ENCODE results near the gene MPP3. TPM values are rescaled to one million over a fixed set of nuclear protein-coding genes. Genes with fewer than 3 reads are reported as not detected.

Gene MPP3
- total and polyA plus RNA-seq, 9 of the 15 experiments (the other 6 are each of a cell fraction or from before 2014, with no cell fraction given): 0.41 to 10.4 (median 4.5) TPM

DNA sequence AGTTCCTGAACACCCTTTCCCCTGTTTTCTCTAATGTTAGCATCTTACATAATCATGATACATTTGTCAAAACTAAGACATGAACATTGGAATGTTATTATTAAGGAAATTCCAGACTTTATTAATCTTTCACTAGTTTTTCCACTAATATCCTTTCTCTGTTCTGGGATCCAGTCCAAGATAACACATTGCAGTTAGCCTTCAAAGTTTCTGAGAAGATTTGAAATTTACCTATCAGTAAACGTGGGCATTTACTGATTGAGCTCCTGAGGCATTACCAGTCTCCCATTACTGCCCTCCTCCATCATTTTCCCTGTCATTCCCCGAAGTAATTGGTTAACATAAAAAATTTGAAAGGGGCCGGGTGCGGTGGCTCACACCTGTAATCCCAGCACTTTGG is 8.3 kb upstream of the MPP3 start:
- Histone ChIP-seq H3K4me2 (ENCODE audit: insufficient read depth, low read length) (no peak overlapping the region), H3K4me1 (replicated peaks in 1 of 2; ENCODE audit: control insufficient read depth in 2 of 2, insufficient read depth in 2 of 2, low read length in 2 of 2) (peaks cover 16 to 17% of the 10 kb centered on the region in 2 experiments), H3K79me2 (ENCODE audit: control insufficient read depth, insufficient read depth, low read length) (no peaks in the 10 kb centered on the region), H3K9me3 (replicated peaks; ENCODE audit: control insufficient read depth, insufficient read depth, low read depth, low read length) (no peaks in the 10 kb centered on the region), H3K4me3 (no peak overlapping the region), H2AFZ (ENCODE audit: low read depth, low read length) (no peak overlapping the region), H4K20me1 (replicated peaks; ENCODE audit: control insufficient read depth, insufficient read depth, low read length) (no peaks in the 10 kb centered on the region; the same call in 1 of the 2 replicates), H3K9ac (ENCODE audit: insufficient read depth in 1 of 2, low read depth in 2 of 2, low read length in 2 of 2) (no peak overlapping the region), H3K27ac (ENCODE audit: extremely low read depth, low read depth, low read length) (no peak overlapping the region), H3K36me3 (ENCODE audit: control insufficient read depth, insufficient read depth, low read length) (no peaks in the 10 kb centered on the region), H3K27me3 (ENCODE audit: control insufficient read depth in 2 of 2, insufficient read depth in 2 of 2, low read length in 2 of 2) (no peaks in the 10 kb centered on the region), H3K9me1 (ENCODE audit: control insufficient read depth, insufficient read depth, low read length) (no peaks in the 10 kb centered on the region)
- no peak for DNase-seq (ENCODE audit: extremely low read depth in 1 of 4, low spot score in 3 of 4)
- no peak for ATAC-seq
- CTCF ChIA-PET (ENCODE audit: low intra/inter-chr PET ratio): no interaction called here
- POLR2A ChIA-PET: interaction anchor here (1.1 to 2.3 kb wide), 2 partner anchors 11 to 16 kb away, joined by 4 to 9 read pairs; no protein-coding TSS in a partner anchor
- FAIRE-seq: no peak
- in situ Hi-C loops (cut with MboI): no loop called here
- WGBS (ENCODE audit: insufficient coverage, low coverage, missing lambda C conversion rate): 36% methylated on average over 4 of the region's 4 CpGs
- intact Hi-C loops (cut with micrococcal nuclease): loop anchor here (10.0 kb wide), 1 partner anchor 146 kb away; no protein-coding TSS in a partner anchor
- no TSS peak for BruUV-seq (replicated peaks)
- no peak for TF ChIP-seq MAZ (CRISPR knock-in tag; conservative IDR thresholded peaks at IDR 0.05 in 1 of 2, IDR thresholded peaks at IDR 0.05 in 1 of 2)
- no peak for TF ChIP-seq TBP (optimal IDR thresholded peaks at IDR 0.05; ENCODE audit: low read depth, low read length)
- no peak for TF ChIP-seq CXXC5 (CRISPR knock-in tag; IDR thresholded peaks at IDR 0.05)
- TF ChIP-seq CHD4 (IDR thresholded peaks at IDR 0.05; ENCODE audit: insufficient read depth, insufficient replicate concordance, low read depth, low read length, poor library complexity, severe bottlenecking): no peak

GRCh38 chr17:43840814-43841213 is 7.9 kb upstream of the MPP3 start:
- POLR2A ChIA-PET: interaction anchor here (0.6 to 2.3 kb wide), 3 partner anchors 11 to 161 kb away, joined by 3 to 9 read pairs (median 4); no protein-coding TSS in a partner anchor
- 3% methylated on average over 3 of the region's 4 CpGs for WGBS (ENCODE audit: insufficient coverage, low coverage, missing lambda C conversion rate)
- no TSS peak for BruUV-seq (replicated peaks)
- Histone ChIP-seq H3K4me3 (no peak overlapping the region), H3K9me3 (replicated peaks; ENCODE audit: control insufficient read depth, insufficient read depth, low read depth, low read length) (no peaks in the 10 kb centered on the region), H3K4me2 (ENCODE audit: insufficient read depth, low read length) (no peak overlapping the region), H3K36me3 (ENCODE audit: control insufficient read depth, insufficient read depth, low read length) (no peaks in the 10 kb centered on the region), H2AFZ (ENCODE audit: low read depth, low read length) (no peak overlapping the region), H3K27ac (ENCODE audit: extremely low read depth, low read depth, low read length) (no peak overlapping the region), H3K9ac (ENCODE audit: insufficient read depth in 1 of 2, low read depth in 2 of 2, low read length in 2 of 2) (no peak overlapping the region), H3K27me3 (ENCODE audit: control insufficient read depth in 2 of 2, insufficient read depth in 2 of 2, low read length in 2 of 2) (no peaks in the 10 kb centered on the region), H3K9me1 (ENCODE audit: control insufficient read depth, insufficient read depth, low read length) (no peaks in the 10 kb centered on the region), H4K20me1 (replicated peaks; ENCODE audit: control insufficient read depth, insufficient read depth, low read length) (no peaks in the 10 kb centered on the region; the same call in 1 of the 2 replicates), H3K79me2 (ENCODE audit: control insufficient read depth, insufficient read depth, low read length) (no peaks in the 10 kb centered on the region), H3K4me1 (replicated peaks in 1 of 2; ENCODE audit: control insufficient read depth in 2 of 2, insufficient read depth in 2 of 2, low read length in 2 of 2) (peaks cover 15 to 16% of the 10 kb centered on the region in 2 experiments)
- CTCF ChIA-PET (ENCODE audit: low intra/inter-chr PET ratio): no interaction called here
- peak; percentile 74 for FAIRE-seq
- intact Hi-C loops (cut with micrococcal nuclease) (loop anchor here (10.0 kb wide), 1 partner anchor 146 kb away; no protein-coding TSS in a partner anchor), in situ Hi-C loops (cut with MboI) (no loop called here)
- DNase-seq (ENCODE audit: extremely low read depth in 1 of 4, low spot score in 3 of 4): peak in 2 of 4 experiments; percentile 44 to 47
- peak; percentile 81 for ATAC-seq
- TF ChIP-seq JUND (IDR thresholded peaks at IDR 0.05; ENCODE audit: borderline replicate concordance, low read depth, low read length): 0 out of 2 replicates have a peak, but pooled peaks have one; percentile 13
- TF ChIP-seq JUND (tag; IDR thresholded peaks at IDR 0.05; ENCODE audit: borderline replicate concordance, low read depth, low read length): no peak
- TF ChIP-seq ZNF57 (CRISPR knock-in tag; IDR thresholded peaks at IDR 0.05): no peak
- peak; percentile 71; the same call in 1 of the 2 replicates for TF ChIP-seq ETV1 (tag; conservative IDR thresholded peaks at IDR 0.05; ENCODE audit: low read depth)
- TF ChIP-seq, protein P1, sequence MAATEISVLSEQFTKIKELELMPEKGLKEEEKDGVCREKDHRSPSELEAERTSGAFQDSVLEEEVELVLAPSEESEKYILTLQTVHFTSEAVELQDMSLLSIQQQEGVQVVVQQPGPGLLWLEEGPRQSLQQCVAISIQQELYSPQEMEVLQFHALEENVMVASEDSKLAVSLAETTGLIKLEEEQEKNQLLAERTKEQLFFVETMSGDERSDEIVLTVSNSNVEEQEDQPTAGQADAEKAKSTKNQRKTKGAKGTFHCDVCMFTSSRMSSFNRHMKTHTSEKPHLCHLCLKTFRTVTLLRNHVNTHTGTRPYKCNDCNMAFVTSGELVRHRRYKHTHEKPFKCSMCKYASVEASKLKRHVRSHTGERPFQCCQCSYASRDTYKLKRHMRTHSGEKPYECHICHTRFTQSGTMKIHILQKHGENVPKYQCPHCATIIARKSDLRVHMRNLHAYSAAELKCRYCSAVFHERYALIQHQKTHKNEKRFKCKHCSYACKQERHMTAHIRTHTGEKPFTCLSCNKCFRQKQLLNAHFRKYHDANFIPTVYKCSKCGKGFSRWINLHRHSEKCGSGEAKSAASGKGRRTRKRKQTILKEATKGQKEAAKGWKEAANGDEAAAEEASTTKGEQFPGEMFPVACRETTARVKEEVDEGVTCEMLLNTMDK (IDR thresholded peaks at IDR 0.05; ENCODE audit: borderline replicate concordance, insufficient read depth, low read depth, low read length, poor library complexity, severe bottlenecking): peak; percentile 2
- no peak for TF ChIP-seq HNRNPL (IDR thresholded peaks at IDR 0.05; ENCODE audit: low read depth, low read length)
- 0 out of 2 replicates have a peak, but pooled peaks have one; percentile 23 for TF ChIP-seq NBN (IDR thresholded peaks at IDR 0.05; ENCODE audit: low read depth)

Data from K562 (cell line).